ENCODE measurements around the gene RPL7A. TPM values are rescaled to one million over a fixed set of nuclear protein-coding genes. Genes with fewer than 3 reads are reported as not detected.

The RPL7A gene
- total RNA-seq, 4 donors from 2014 or later, result 1,813 to 2,244 (median 1,961) TPM

DNA sequence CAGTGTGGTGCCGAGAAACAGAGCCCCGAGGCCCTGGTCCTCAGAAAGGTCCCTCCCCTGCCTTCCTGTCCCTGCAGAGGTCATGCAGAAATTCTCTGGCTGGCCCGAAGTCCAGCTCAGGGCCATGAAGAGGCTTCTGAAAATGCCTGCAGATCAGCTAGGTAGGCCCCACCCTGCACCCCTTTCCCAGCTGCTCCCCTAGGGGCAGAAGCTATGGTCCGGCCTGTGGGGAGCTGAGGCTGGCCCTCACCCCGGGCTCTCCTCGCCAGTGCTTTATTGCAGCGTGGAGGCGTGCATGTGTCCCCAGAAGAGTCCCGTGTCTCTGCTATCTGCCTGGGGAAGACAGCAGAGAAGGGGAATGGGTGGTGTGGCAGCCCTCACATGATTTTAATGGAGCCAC is 49.9 kb downstream of the RPL7A start:
- TF ChIP-seq, protein P1, sequence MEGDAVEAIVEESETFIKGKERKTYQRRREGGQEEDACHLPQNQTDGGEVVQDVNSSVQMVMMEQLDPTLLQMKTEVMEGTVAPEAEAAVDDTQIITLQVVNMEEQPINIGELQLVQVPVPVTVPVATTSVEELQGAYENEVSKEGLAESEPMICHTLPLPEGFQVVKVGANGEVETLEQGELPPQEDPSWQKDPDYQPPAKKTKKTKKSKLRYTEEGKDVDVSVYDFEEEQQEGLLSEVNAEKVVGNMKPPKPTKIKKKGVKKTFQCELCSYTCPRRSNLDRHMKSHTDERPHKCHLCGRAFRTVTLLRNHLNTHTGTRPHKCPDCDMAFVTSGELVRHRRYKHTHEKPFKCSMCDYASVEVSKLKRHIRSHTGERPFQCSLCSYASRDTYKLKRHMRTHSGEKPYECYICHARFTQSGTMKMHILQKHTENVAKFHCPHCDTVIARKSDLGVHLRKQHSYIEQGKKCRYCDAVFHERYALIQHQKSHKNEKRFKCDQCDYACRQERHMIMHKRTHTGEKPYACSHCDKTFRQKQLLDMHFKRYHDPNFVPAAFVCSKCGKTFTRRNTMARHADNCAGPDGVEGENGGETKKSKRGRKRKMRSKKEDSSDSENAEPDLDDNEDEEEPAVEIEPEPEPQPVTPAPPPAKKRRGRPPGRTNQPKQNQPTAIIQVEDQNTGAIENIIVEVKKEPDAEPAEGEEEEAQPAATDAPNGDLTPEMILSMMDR (IDR thresholded peaks at IDR 0.05), result no peak
- DNase-seq (ENCODE audit: low spot score) (no peak), ATAC-seq (ENCODE audit: low FRiP score) (no peak)

DNA sequence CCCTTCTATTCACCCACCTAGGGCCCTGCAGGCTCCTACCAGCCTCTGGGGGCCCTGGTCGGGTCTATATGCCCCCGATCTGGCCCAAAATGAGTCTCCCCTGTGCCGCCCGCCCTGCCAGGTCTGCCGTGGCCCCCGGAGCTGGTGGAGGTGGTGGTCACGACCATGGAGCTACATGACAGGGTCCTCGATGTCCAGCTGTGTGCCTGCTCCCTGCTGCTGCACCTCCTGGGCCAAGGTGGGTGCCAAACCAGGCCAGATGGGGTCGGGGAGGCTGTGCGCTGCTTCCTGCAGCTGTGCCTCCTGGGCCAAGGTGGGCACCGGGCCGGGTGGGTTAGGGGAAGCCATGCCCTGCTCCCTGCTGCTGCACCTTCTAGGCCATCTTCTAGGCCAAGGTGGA is 52.3 kb downstream of the RPL7A start:
- DNase-seq (ENCODE audit: low spot score) (no peak), ATAC-seq (ENCODE audit: low FRiP score) (no peak)
- TF ChIP-seq, protein P1 (IDR thresholded peaks at IDR 0.05), result no peak

Small RNA genes lying within 50 kb of the gene (small RNA-seq; reads per million reads assigned to genes)
- not detected for gene RF00019
- not detected for gene SNORD24
- gene SNORD36A, result not detected
- not detected for gene SNORD36B
- not detected for gene SNORD36C

Other genes starting within 250 kb of the RPL7A start
- gene RALGDS, start 227.0 kb upstream of the RPL7A start, total RNA-seq, result 100 to 1,000 TPM in 1 of 4 donors, 10 to 100 TPM in 3; 33.9 to 177 (median 68.9) TPM
- 10 to 100 TPM; 23.4 to 29.1 (median 26.9) TPM for gene GBGT1, start 184.3 kb upstream of the RPL7A start, total RNA-seq
- gene OBP2B, start 139.0 kb upstream of the RPL7A start, total RNA-seq, result not detected
- gene ABO, start 73.0 kb upstream of the RPL7A start, total RNA-seq, result 1 to 10 TPM; 1.8 to 7.3 (median 4.0) TPM
- gene SURF6, start 12.0 kb upstream of the RPL7A start, total RNA-seq, result 10 to 100 TPM; 10.5 to 47.8 (median 14.5) TPM
- 10 to 100 TPM; 20.0 to 29.1 (median 24.5) TPM for gene MED22, start 87 bp upstream of the RPL7A start, total RNA-seq
- 10 to 100 TPM; 30.3 to 47.1 (median 41.1) TPM for gene SURF1, start 8.3 kb downstream of the RPL7A start, total RNA-seq
- gene SURF2, start 8.3 kb downstream of the RPL7A start, total RNA-seq, result 10 to 100 TPM in 3 of 4 donors, 1 to 10 TPM in 1; 8.4 to 25.5 (median 13.4) TPM
- gene SURF4, start 27.8 kb downstream of the RPL7A start, total RNA-seq, result 100 to 1,000 TPM; 141 to 266 (median 230) TPM
- not detected for gene STKLD1, start 28.1 kb downstream of the RPL7A start, total RNA-seq
- 10 to 100 TPM; 11.5 to 18.1 (median 15.4) TPM for gene REXO4, start 69.8 kb downstream of the RPL7A start, total RNA-seq
- 1 to 10 TPM; 1.1 to 3.0 (median 1.2) TPM for gene ADAMTS13, start 74.1 kb downstream of the RPL7A start, total RNA-seq
- 1 to 10 TPM; 2.7 to 6.9 (median 4.8) TPM for gene CACFD1, start 111.8 kb downstream of the RPL7A start, total RNA-seq
- 1 to 10 TPM; 2.1 to 4.9 (median 4.1) TPM for gene SLC2A6, start 130.9 kb downstream of the RPL7A start, total RNA-seq
- gene MYMK, start 176.7 kb downstream of the RPL7A start, total RNA-seq, result not detected
- gene ADAMTSL2, start 186.5 kb downstream of the RPL7A start, total RNA-seq, result 1 to 10 TPM in 3 of 4 donors, under 1 TPM in 1; 0.63 to 4.7 (median 1.4) TPM